GM18951 (cell line): ENCODE results near the gene ARHGDIA.
A peak's percentile ranks its signal among the peaks of the same experiment; 100 is the strongest.
"Not testable (repeated sequence)": the region's sequence is repeated elsewhere in the genome, so short reads cannot be mapped to it uniquely, and the experiment has no call there.

Experiments
- POLR2A ChIP-seq: IDR thresholded peaks from 4 replicates; pipeline ENCODE4 v1.6.1; 2011; ENCODE audit warnings: mild to moderate bottlenecking; ENCODE audit not compliant: insufficient read length, insufficient read depth; ENCODE audit errors: extremely low read depth
- in situ Hi-C: fragments of 300-500 bp; cut with MboI; formaldehyde crosslinking; loops from one replicate; pipeline ENCODE4 v1.12.0; 2022; ENCODE audit warnings: low sequenced_read_pairs, mixed read lengths, inconsistent platforms; ENCODE audit not compliant: unreplicated experiment

The ARHGDIA gene

GRCh38 chr17:81870981-81871386 is at the start of gene ARHGDIA:
TSS of gene ARHGDIA (minus strand) at chr17:81871337. CDS start at chr17:81869930, 1,407 bp downstream.
- no peak for TF ChIP-seq POLR2A
- in situ Hi-C loops, result no loop called here

- in situ Hi-C loops, result no loop called here
- TF ChIP-seq POLR2A, result no peak
Measured at GRCh38 chr17:81918832-81919545, 47.9 kb upstream of the ARHGDIA start.

- in situ Hi-C loops, result not testable (repeated sequence)
Measured at GRCh38 chr17:81918333-81918669, 47.2 kb upstream of the ARHGDIA start.

GRCh38 chr17:81917565-81918332 is 46.6 kb upstream of the ARHGDIA start, which contains the start of gene SIRT7:
TSS of gene SIRT7 (minus strand) at chr17:81918176. CDS start at chr17:81918131, 45 bp downstream.
- in situ Hi-C loops, result no loop called here
- TF ChIP-seq POLR2A, result peak; percentile 94

GRCh38 chr17:81916234-81917001 is 45.3 kb upstream of the ARHGDIA start:
- TF ChIP-seq POLR2A, result no peak

GRCh38 chr17:81915331-81915730 is 44.2 kb upstream of the ARHGDIA start:
- TF ChIP-seq POLR2A, result no peak
- in situ Hi-C loops, result no loop called here

More at GRCh38 chr17:81916234-81917001, 45.3 kb upstream of the ARHGDIA start:
- in situ Hi-C loops, result no loop called here

GRCh38 chr17:81914103-81914850 is 43.1 kb upstream of the ARHGDIA start:
- no peak for TF ChIP-seq POLR2A
- in situ Hi-C loops, result no loop called here

DNA sequence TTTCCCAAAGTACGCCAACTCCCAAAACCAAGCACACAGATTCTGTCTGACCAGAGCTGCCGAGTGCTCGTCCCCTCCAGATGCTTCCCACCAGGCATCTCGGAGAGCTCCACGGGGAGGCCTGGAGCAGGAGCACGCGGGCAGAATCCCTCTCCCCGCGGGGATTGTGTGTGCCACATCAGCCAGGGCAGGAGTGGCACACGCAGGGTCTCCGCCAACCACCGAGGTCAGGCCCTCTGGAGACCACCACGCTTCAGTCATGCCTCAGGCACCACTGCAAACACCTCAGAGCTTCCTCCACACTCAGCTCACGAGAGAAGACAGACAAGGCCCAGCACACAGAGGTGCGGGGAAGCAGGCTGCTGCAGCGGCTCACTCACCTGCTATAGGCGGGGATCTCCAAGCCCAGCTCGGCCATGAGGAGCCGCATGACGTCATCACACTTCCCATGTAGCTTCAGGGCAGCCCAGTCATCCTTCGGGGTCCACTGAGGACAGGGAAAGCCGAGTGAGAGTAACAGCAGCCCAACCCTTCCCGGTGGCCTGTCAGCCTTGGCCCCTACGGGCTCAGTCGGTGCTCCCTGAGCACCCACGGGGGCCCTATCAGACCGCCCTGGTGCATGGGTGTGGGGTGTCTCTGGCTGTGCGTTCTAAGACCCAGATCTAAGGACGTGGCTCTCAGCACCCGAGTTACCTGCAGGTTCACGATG is 42.4 kb upstream of the ARHGDIA start:
- in situ Hi-C loops, result no loop called here
- TF ChIP-seq POLR2A, result no peak

DNA sequence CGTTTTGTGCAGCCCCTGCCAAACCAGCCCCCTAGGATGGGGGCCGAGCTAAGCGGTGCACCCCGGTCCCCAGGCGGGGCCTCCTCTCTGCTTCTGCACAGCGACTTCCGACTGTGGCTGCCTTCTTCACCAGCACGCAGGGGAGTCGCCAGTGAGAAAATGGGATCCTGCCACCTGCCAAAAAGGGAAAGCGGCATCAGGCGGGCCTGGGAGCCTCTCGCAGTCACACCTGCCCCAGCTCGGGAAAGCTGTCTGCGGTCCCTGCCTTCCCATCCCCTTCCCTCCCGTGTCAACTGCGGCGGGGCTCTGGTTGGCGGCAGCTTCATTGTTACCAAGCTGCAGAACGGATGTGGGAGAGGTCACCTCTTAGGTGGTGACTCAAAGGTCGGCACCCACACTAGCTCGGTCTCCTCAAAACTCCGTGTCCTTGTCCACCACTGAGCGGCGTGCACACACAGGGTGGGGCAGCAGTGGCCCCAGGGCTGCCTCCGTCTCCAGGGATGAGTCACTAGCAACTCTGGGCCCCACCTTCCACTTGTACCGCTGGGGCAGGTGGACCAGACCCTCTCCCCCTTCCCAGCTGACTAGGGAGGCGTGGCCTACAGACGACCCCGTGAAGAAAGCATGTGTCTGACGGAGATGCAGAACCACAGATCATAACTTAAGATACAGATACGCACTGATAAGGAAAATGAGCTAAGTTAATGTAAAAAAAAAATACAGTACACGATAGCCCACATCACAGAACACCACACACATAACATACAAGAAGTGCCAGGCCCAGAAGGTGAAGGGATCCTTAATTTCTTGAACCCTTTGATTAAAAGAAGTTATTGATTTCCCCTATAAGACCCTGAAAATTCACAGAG is 41.5 kb upstream of the ARHGDIA start:
- no peak for TF ChIP-seq POLR2A
- in situ Hi-C loops, result no loop called here

DNA sequence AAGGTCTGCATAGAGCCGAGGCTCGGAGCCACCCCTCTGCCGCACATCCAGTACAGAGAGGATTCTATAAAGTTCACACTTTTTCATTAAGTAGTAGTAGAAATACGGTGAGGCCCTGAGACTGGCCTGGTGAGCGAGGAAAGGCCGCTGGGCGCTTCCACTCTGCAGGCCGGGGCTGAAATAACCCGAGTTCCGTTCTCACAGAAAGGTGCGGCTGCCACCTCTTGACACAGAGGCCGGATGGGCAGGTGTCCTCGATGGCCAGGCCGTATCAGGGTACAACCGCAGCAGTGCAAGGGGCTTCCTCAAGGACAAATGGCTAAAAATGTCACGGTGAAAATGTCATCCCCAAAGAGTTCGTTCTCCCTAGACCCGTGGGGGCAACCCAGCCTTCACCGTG is 40.8 kb upstream of the ARHGDIA start:
- no peak for TF ChIP-seq POLR2A
- in situ Hi-C loops, result no loop called here

DNA sequence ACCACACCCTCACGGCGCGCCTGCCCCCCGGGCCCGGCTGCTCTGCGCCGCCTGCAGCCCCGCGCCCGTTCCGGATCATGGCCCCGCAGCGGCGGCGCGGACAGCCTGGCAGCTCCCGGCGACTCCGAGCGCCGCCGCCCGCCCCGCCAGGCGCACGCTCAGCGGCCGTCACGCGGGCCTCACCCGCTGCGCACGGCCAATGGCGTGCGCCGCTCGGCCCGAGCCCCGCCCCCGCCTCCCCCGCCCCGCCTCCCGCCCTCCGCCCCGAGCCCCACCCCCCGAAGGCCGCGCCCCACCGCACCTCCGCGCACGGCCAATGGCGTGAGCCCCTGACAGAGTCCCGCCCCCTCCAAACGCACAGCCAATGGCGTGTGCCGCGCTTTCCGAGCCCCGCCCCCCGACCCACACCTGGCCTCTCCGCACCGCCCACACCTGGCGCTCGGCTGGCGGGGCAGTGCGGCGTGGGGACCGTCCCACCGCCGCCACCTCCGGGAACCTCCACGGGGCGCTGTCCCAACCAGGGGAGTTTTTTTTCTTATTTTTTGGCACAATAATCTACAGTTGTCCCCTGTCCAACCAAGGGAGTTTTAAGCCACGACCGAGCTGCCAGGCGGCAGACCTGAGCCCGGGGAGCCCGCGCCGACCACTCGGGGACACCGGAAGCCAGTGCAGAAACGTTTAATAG is 40.3 kb upstream of the ARHGDIA start, which contains the start of gene PCYT2:
Gene PCYT2, minus strand, starts transcription at position 123 of the 685 bp plus-strand sequence. Its CDS starts 44 bp downstream, at position 79.
- TF ChIP-seq POLR2A, result peak; percentile 72
- in situ Hi-C loops, result no loop called here
